Glutamatergic neuron (in vitro differentiated cells): ENCODE results near the gene POLD4. TPM values are rescaled to one million over a fixed set of nuclear protein-coding genes. Genes with fewer than 3 reads are reported as not detected.

Experiments
- DNase-seq: peaks from one replicate; pipeline ENCODE4 v3.0.0; 2022
- H3K27ac Mint-ChIP-seq: one replicate; pipeline ENCODE4 v1.8.0; 2020; ENCODE audit warnings: mild to moderate bottlenecking, mixed read lengths, inconsistent platforms; ENCODE audit not compliant: unreplicated experiment
- H3K27me3 Mint-ChIP-seq: one replicate; pipeline ENCODE4 v1.8.0; 2020; ENCODE audit warnings: mild to moderate bottlenecking, moderate library complexity, mixed read lengths, inconsistent platforms; ENCODE audit not compliant: unreplicated experiment
- H3K36me3 Mint-ChIP-seq: one replicate; pipeline ENCODE4 v1.8.0; 2020; ENCODE audit warnings: mild to moderate bottlenecking, mixed read lengths, inconsistent platforms; ENCODE audit not compliant: unreplicated experiment
- H3K4me1 Mint-ChIP-seq: one replicate; pipeline ENCODE4 v1.8.0; 2020; ENCODE audit warnings: mild to moderate bottlenecking, low read depth, mixed read lengths, inconsistent platforms; ENCODE audit not compliant: unreplicated experiment
- H3K4me3 Mint-ChIP-seq: one replicate; pipeline ENCODE4 v1.8.0; 2020; ENCODE audit warnings: mild to moderate bottlenecking, mixed read lengths, inconsistent platforms; ENCODE audit not compliant: unreplicated experiment
- H3K9me3 Mint-ChIP-seq: one replicate; pipeline ENCODE4 v1.8.0; 2020; ENCODE audit warnings: mild to moderate bottlenecking, moderate library complexity, mixed read lengths, inconsistent platforms; ENCODE audit not compliant: unreplicated experiment
- CTCF ChIP-seq: fragments of 200-600 bp; sonication (generic); IDR thresholded peaks from one replicate; pipeline ENCODE4 v1.5.0; 2021; ENCODE audit not compliant: partially characterized antibody, unreplicated experiment
- total RNA-seq: library from RNA; stranded (reverse); fragmentation: NEBNext Ultra II Directional; extraction: Animal tissue kit (Norgen Biotek cat#: 25700); gene quantifications from one replicate; pipeline ENCODE4 v1.2.1, GENCODE V29; 2021; ENCODE audit not compliant: unreplicated experiment

POLD4 gene
- total RNA-seq, 1 donor from 2014 or later = 15.4 TPM

- H3K36me3 Mint-ChIP-seq = no peaks in the 10 kb centered on the region
- no peak overlapping the region for H3K27ac Mint-ChIP-seq
- DNase-seq = no peak
- H3K4me3 Mint-ChIP-seq = no peak overlapping the region
- H3K9me3 Mint-ChIP-seq = peaks cover 9% of the 10 kb centered on the region
- no peak for TF ChIP-seq CTCF
- peaks cover 22% of the 10 kb centered on the region for H3K27me3 Mint-ChIP-seq
- peaks cover 8% of the 10 kb centered on the region for H3K4me1 Mint-ChIP-seq
These were observed 16.5 kb upstream of the POLD4 start for GRCh38 chr11:67369801-67370284.

DNA sequence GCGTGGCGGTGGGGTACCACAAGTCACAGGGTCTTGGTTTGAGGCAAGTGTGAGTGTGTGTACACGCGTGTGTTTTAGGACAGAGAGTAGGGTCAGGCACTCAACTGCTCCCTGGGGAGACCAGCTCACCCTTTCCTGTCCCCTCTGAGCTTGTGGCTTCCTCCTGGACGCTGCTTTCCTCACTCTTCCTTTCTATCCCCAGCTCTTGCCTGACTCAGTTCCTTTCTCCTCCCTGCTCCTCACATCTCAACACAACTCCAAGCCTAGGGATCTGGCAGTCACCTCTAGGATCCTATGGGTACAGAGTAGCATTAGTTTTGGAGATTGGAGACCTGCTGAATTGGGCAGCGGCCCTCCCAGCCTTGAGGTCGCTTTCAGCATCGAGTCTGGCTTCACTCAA lies 15.9 kb upstream of the POLD4 start:
- DNase-seq = no peak
- Mint-ChIP-seq H3K9me3 (peaks cover 9% of the 10 kb centered on the region), H3K4me3 (no peak overlapping the region), H3K27me3 (peaks cover 20% of the 10 kb centered on the region), H3K4me1 (peaks cover 8% of the 10 kb centered on the region), H3K27ac (no peak overlapping the region), H3K36me3 (no peaks in the 10 kb centered on the region)
- no peak for TF ChIP-seq CTCF

GRCh38 chr11:67368621-67369020 lies 15.3 kb upstream of the POLD4 start:
- peaks cover 6% of the 10 kb centered on the region for H3K9me3 Mint-ChIP-seq
- peaks cover 19% of the 10 kb centered on the region for H3K27me3 Mint-ChIP-seq
- H3K36me3 Mint-ChIP-seq = no peaks in the 10 kb centered on the region
- H3K4me3 Mint-ChIP-seq = no peak overlapping the region
- no peak for DNase-seq
- peaks cover 8% of the 10 kb centered on the region for H3K4me1 Mint-ChIP-seq
- TF ChIP-seq CTCF = no peak
- H3K27ac Mint-ChIP-seq = no peak overlapping the region

- H3K27me3 Mint-ChIP-seq = peaks cover 17% of the 10 kb centered on the region
- H3K27ac Mint-ChIP-seq = no peak overlapping the region
- H3K4me3 Mint-ChIP-seq = no peak overlapping the region
- DNase-seq = no peak
- no peak for TF ChIP-seq CTCF
- peaks cover 8% of the 10 kb centered on the region for H3K4me1 Mint-ChIP-seq
- no peaks in the 10 kb centered on the region for H3K36me3 Mint-ChIP-seq
- H3K9me3 Mint-ChIP-seq = peaks cover 4% of the 10 kb centered on the region
These were observed 14.4 kb upstream of the POLD4 start for GRCh38 chr11:67367761-67368227.

DNA sequence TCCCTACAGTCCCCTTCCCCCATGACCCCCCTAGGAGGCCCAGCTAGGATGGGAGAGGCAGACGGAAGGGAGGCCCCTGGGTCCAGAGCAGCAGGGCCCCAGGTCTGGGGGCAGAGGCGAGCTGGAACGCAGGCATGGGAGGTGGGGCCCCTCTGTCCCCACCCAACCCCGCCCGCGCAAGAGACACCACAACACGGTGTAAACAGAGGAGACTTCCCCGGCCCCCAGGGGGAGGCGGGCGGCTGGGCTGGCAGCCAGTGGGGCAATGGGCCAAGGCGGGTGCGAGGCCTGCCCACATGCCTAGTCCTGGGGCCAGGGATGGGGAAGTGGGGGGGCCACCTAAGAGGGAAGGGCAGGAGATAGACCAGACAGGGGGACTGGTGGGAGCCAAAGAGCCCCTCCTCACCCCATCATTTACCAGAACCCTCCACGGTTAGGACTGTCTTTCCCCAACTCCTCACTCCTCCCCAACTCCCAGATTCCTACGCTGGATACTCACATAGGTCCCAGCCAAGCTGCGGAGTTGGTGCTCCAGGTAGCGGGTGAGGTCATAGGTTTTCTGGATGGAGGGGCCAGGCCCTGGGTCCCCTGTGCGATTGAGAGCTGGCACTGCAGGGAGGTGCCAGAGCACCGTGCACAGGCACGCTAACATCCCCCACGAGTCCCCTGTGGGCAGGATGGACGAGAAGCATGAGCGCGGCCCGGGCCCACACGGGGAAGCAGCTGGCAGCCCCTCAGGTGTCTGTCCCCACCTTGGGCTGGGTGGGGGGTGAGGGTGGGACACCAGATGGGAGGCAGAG lies 13.8 kb upstream of the POLD4 start:
- DNase-seq = no peak
- Mint-ChIP-seq H3K9me3 (peaks cover 4% of the 10 kb centered on the region), H3K27me3 (peaks cover 17% of the 10 kb centered on the region), H3K4me3 (no peak overlapping the region), H3K36me3 (no peaks in the 10 kb centered on the region), H3K4me1 (peaks cover 8% of the 10 kb centered on the region), H3K27ac (no peak overlapping the region)
- TF ChIP-seq CTCF = no peak
